Measurements from ENCODE around the gene TSTD1.

Gene TSTD1

DNA sequence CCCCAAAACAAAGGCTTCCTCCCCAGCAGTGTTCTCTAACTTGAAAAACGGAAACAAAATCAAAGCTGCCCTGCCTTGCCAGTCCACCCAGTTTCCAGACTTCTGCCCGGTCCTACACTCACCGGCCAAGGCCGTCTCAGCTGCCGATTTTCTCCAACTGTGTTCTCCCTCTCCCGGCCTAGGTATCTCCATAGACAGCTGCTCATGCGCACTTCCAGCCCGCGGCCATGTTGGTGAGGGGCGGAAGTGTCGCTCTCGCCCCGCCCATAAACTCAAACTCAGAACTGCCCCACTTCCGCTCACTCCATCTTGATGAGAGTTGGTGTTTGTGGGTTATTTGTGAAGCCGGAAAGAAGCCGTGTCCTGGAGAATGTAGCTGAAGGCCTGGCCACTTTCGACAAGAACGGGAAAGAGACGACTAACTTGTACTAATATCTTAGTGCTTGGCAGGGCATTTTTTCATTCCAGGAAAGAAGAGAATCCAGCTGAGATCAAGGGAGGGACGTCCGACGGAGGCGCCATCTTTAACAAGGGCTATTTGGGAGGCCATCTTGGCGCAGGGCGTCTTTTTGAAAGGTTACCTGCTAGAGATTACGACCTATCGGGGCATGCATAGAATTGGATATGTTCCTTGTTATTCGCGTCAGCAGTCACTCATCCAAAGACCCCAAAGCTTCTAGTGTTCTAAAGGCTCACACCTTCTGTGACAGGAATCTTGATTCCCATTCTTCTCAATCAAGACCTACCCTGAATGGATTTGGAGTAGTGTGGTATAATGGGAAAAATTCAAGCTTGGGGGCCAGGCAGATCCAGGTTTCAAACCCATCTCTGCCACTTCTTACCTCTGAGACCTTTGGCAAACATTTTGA is 7.2 kb upstream of the TSTD1 start, which contains the start of gene USF1:
TSS of gene USF1 (minus strand) at position 242 of the 869 bp plus-strand sequence. CDS start 2,702 bp downstream, outside the sequence.
- peak; percentile 95 for DNase-seq
- peaks cover 14% of the 10 kb centered on the region for H3K36me3 ChIP-seq (replicated peaks)
- TF ChIP-seq, protein P1, sequence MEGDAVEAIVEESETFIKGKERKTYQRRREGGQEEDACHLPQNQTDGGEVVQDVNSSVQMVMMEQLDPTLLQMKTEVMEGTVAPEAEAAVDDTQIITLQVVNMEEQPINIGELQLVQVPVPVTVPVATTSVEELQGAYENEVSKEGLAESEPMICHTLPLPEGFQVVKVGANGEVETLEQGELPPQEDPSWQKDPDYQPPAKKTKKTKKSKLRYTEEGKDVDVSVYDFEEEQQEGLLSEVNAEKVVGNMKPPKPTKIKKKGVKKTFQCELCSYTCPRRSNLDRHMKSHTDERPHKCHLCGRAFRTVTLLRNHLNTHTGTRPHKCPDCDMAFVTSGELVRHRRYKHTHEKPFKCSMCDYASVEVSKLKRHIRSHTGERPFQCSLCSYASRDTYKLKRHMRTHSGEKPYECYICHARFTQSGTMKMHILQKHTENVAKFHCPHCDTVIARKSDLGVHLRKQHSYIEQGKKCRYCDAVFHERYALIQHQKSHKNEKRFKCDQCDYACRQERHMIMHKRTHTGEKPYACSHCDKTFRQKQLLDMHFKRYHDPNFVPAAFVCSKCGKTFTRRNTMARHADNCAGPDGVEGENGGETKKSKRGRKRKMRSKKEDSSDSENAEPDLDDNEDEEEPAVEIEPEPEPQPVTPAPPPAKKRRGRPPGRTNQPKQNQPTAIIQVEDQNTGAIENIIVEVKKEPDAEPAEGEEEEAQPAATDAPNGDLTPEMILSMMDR (IDR thresholded peaks at IDR 0.05; ENCODE audit: low read depth, low read length, missing control alignments), result no peak
- peak within 1 kb of the TSS; percentile 96 for H3K27ac ChIP-seq
- H3K27me3 ChIP-seq (replicated peaks), result no peaks in the 10 kb centered on the region
- H3K4me3 ChIP-seq (ENCODE audit: low read depth, low read length), result peak within 1 kb of the TSS; percentile 90
- in situ Hi-C loops (cut with HindIII; ENCODE audit: low pct_ligation_motif_present, low sequenced_read_pairs), result loop anchor here (25.0 kb wide), 1 partner anchor 91 kb away; the partner anchor contains the start of gene DEDD

- Histone ChIP-seq H3K36me3 (replicated peaks) (peaks cover 23% of the 10 kb centered on the region), H3K27ac (peak overlapping the region; percentile 96), H3K27me3 (replicated peaks) (no peaks in the 10 kb centered on the region), H3K4me3 (ENCODE audit: low read depth, low read length) (peak overlapping the region; percentile 90)
- DNase-seq, result peak; percentile 56
- in situ Hi-C loops (cut with HindIII; ENCODE audit: low pct_ligation_motif_present, low sequenced_read_pairs), result loop anchor here (25.0 kb wide), 1 partner anchor 92 kb away; the partner anchor contains the start of gene DEDD
- TF ChIP-seq, protein P1 (IDR thresholded peaks at IDR 0.05; ENCODE audit: low read depth, low read length, missing control alignments), result no peak
Measured at GRCh38 chr1:161044908-161045735, 6.4 kb upstream of the TSTD1 start.

DNA sequence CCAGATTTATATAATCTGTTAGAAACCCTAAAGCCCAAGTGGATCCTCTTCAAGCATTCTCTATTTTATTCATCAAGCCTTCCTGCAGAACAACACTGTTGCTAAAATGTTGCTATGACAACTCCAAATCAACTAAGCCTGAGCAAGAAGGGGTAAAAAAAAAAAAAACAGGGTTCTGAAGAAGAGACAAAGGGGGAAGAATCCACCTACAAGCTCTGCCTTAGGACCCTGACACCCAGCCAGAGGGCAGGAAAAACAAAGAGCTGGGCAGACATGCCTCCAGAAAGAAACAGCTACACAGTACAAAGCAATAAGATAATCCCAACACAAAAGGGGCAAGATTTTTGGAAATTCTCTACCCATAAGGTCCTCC is 5.8 kb upstream of the TSTD1 start:
- peaks cover 29% of the 10 kb centered on the region for H3K36me3 ChIP-seq (replicated peaks)
- TF ChIP-seq, protein P1 (IDR thresholded peaks at IDR 0.05; ENCODE audit: low read depth, low read length, missing control alignments), result no peak

DNA sequence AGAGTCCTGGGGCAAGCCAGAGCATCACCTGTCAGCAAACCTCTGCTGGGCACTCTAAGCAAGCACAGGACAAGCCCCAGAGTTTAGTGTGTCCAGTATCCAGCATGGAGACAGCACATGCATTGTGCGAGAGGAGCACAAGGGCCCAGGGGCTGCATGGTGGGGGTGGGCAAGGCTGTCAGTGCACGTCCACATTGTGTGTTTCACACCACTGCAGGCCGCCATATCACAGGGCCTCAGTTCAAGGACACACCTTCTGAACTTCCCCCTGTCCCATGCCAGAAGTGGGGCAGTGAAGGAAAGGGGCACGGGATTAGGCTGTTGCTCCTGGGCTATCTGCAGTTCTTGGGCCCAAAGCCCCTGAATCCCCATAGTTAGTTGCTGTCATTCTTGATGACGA is 782 bp upstream of the TSTD1 start:
- in situ Hi-C loops (cut with HindIII; ENCODE audit: low pct_ligation_motif_present, low sequenced_read_pairs), result loop anchor here (25.0 kb wide), 1 partner anchor 98 kb away; the partner anchor contains the start of gene DEDD
- DNase-seq, result no peak
- H3K4me3 ChIP-seq (ENCODE audit: low read depth, low read length), result no peak overlapping the region
- TF ChIP-seq, protein P1 (IDR thresholded peaks at IDR 0.05; ENCODE audit: low read depth, low read length, missing control alignments), result no peak
- H3K27ac ChIP-seq, result no peak overlapping the region
- H3K27me3 ChIP-seq (replicated peaks), result no peaks in the 10 kb centered on the region
- H3K36me3 ChIP-seq (replicated peaks), result peaks cover 31% of the 10 kb centered on the region

More for the DNA sequence above, 5.8 kb upstream of the TSTD1 start:
- in situ Hi-C loops (cut with HindIII; ENCODE audit: low pct_ligation_motif_present, low sequenced_read_pairs), result loop anchor here (25.0 kb wide), 1 partner anchor 93 kb away; the partner anchor contains the start of gene DEDD
- DNase-seq, result no peak
- H3K27me3 ChIP-seq (replicated peaks), result no peaks in the 10 kb centered on the region
- peak overlapping the region; percentile 90 for H3K4me3 ChIP-seq (ENCODE audit: low read depth, low read length)
- H3K27ac ChIP-seq, result peak overlapping the region; percentile 96

DNA sequence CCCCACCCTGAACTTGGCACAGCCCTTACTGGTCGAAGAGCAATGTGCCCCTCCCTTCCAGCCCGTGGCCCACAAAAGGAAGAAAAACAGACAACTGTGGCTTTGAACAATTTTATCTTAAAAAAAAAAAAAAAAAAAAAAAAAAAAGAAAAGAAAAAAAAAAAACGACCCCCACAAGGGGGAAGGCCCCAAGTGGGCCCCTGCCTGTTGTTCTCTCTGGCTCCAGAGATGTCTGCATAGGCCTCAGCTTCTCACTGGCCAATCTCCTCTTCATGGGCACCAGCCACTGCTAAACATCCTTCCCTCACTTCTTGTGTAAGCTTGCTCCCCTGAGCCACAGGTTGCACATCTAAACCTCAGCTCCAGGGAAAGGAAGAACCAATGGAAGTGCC is 386 bp upstream of the TSTD1 start:
- Histone ChIP-seq H3K36me3 (replicated peaks) (peaks cover 31% of the 10 kb centered on the region), H3K27me3 (replicated peaks) (no peaks in the 10 kb centered on the region), H3K27ac (no peak overlapping the region), H3K4me3 (ENCODE audit: low read depth, low read length) (peak overlapping the region; percentile 54)
- no peak for DNase-seq
- TF ChIP-seq, protein P1 (IDR thresholded peaks at IDR 0.05; ENCODE audit: low read depth, low read length, missing control alignments), result no peak
- in situ Hi-C loops (cut with HindIII; ENCODE audit: low pct_ligation_motif_present, low sequenced_read_pairs), result loop anchor here (25.0 kb wide), 1 partner anchor 98 kb away; the partner anchor contains the start of gene DEDD
